SK-N-SH (cell line): Measurements from ENCODE around the gene NAALAD2.
A peak's percentile ranks its signal among the peaks of the same experiment; 100 is the strongest.

Experiments used
- EP300 ChIP-seq, 2 experiments: IDR thresholded peaks; 2 replicates each; pipeline versions ENCODE4 v1.4.0 to v1.6.1; 2012; ENCODE audit warnings: borderline replicate concordance in 1 of 2, low read depth in 1 of 2, low read length in 1 of 2
- GABPA ChIP-seq: IDR thresholded peaks from 2 replicates; pipeline ENCODE4 v1.4.0; 2012; ENCODE audit warnings: low read depth, mild to moderate bottlenecking
- POLR2AphosphoS5 ChIP-seq: IDR thresholded peaks from 2 replicates; pipeline ENCODE4 v1.6.1; 2012; ENCODE audit warnings: low read depth, low read length
- RAD21 ChIP-seq: IDR thresholded peaks from 2 replicates; pipeline ENCODE4 v1.6.1; 2012; ENCODE audit warnings: mild to moderate bottlenecking, low read length
- TF ChIP-seq, protein P1 (sequence below): fragments of 150-350 bp; IDR thresholded peaks from 2 replicates; pipeline ENCODE4 v1.6.1; 2016; ENCODE audit warnings: mild to moderate bottlenecking, low read depth, low read length
- TF ChIP-seq, protein P2 (sequence below): fragments of 200-600 bp; sonication (generic); IDR thresholded peaks from 2 replicates; pipeline ENCODE4 v1.6.1; 2017; ENCODE audit warnings: antibody characterized with exemption, mild to moderate bottlenecking, moderate library complexity
- TF ChIP-seq, protein P3 (sequence below): IDR thresholded peaks from 2 replicates; pipeline ENCODE4 v1.4.0; 2012; ENCODE audit warnings: low read depth
- TF ChIP-seq, protein P4 (sequence below): fragments of 150-350 bp; IDR thresholded peaks from 2 replicates; pipeline ENCODE4 v1.6.1; 2017; ENCODE audit warnings: antibody characterized with exemption, low read length, low read depth, borderline replicate concordance

DNA sequence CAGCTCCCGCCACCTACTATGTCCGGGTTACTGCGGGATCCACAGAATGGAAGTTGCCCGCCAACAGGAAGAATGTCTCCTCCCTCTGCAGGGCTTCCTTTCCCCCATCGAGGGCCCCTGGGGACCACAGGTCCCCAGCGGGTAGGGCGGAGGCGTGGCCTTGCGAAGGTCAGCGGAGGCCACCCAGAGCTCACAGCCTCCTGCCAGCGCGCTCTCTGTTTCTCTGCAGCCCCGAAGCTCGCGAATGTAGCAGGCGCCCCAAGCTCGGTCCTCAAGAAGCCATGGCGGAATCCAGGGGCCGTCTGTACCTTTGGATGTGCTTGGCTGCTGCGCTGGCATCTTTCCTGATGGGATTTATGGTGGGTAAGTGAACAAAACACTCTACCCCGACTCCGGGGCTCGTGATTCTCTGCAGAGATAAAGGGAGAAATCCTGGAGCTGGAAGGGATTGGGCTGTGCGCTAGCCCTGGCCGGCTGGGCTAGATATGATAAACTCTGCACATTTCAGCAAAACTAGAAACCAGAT, at the start of gene NAALAD2:
- TF ChIP-seq, protein P1, sequence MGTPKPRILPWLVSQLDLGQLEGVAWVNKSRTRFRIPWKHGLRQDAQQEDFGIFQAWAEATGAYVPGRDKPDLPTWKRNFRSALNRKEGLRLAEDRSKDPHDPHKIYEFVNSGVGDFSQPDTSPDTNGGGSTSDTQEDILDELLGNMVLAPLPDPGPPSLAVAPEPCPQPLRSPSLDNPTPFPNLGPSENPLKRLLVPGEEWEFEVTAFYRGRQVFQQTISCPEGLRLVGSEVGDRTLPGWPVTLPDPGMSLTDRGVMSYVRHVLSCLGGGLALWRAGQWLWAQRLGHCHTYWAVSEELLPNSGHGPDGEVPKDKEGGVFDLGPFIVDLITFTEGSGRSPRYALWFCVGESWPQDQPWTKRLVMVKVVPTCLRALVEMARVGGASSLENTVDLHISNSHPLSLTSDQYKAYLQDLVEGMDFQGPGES, result no peak
- TF ChIP-seq POLR2AphosphoS5, result no peak
- TF ChIP-seq, protein P2, sequence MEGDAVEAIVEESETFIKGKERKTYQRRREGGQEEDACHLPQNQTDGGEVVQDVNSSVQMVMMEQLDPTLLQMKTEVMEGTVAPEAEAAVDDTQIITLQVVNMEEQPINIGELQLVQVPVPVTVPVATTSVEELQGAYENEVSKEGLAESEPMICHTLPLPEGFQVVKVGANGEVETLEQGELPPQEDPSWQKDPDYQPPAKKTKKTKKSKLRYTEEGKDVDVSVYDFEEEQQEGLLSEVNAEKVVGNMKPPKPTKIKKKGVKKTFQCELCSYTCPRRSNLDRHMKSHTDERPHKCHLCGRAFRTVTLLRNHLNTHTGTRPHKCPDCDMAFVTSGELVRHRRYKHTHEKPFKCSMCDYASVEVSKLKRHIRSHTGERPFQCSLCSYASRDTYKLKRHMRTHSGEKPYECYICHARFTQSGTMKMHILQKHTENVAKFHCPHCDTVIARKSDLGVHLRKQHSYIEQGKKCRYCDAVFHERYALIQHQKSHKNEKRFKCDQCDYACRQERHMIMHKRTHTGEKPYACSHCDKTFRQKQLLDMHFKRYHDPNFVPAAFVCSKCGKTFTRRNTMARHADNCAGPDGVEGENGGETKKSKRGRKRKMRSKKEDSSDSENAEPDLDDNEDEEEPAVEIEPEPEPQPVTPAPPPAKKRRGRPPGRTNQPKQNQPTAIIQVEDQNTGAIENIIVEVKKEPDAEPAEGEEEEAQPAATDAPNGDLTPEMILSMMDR, result no peak
- peak in 1 of 2 experiments; percentile 46; a peak in 1 of 4 replicates for TF ChIP-seq EP300 (IDR thresholded peaks at IDR 0.05; ENCODE audit: borderline replicate concordance in 1 of 2, low read depth in 1 of 2, low read length in 1 of 2)
- TF ChIP-seq GABPA, result no peak
- TF ChIP-seq, protein P3, sequence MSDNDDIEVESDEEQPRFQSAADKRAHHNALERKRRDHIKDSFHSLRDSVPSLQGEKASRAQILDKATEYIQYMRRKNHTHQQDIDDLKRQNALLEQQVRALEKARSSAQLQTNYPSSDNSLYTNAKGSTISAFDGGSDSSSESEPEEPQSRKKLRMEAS, result no peak
- no peak for TF ChIP-seq RAD21
- TF ChIP-seq, protein P4, sequence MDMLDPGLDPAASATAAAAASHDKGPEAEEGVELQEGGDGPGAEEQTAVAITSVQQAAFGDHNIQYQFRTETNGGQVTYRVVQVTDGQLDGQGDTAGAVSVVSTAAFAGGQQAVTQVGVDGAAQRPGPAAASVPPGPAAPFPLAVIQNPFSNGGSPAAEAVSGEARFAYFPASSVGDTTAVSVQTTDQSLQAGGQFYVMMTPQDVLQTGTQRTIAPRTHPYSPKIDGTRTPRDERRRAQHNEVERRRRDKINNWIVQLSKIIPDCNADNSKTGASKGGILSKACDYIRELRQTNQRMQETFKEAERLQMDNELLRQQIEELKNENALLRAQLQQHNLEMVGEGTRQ, result no peak
